SU-DHL-6 (cell line): Measurements from ENCODE around the gene CDKAL1.

Experiments
- CTCF ChIP-seq: fragments of 200-600 bp; sonication (generic); IDR thresholded peaks from one replicate; pipeline ENCODE4 v1.5.1; 2017; ENCODE audit warnings: antibody characterized with exemption, mild to moderate bottlenecking, low read length, moderate library complexity; ENCODE audit not compliant: insufficient read depth, poor library complexity, severe bottlenecking
- EZH2phosphoT487 ChIP-seq: fragments of 200-600 bp; sonication (generic), shearing (Covaris generic); conservative IDR thresholded peaks from 2 replicates; pipeline ENCODE4 v1.6.1; 2018; ENCODE audit warnings: mild to moderate bottlenecking, antibody characterized with exemption, low read length, moderate library complexity, mixed read lengths

GRCh38 chr6:20949138-20949537, 414.9 kb downstream of the CDKAL1 start:
- TF ChIP-seq CTCF (no peak), EZH2phosphoT487 (no peak)
